Stimulated activated CD8-positive, alpha-beta memory T cell treated with anti-CD3 and anti-CD28 coated beads, Interleukin-12 subunit alpha, Interleukin-12 subunit beta, amount 100 ng/mL, for 1 hour (primary cell): ENCODE measurements around the gene EPS8L3.
"Not testable (repeated sequence)": the region's sequence is repeated elsewhere in the genome, so short reads cannot be mapped to it uniquely, and the experiment has no call there.

ENCODE experiments used
- DNase-seq: peaks from one replicate; pipeline ENCODE4 v3.0.0-alpha.2; 2020; ENCODE audit warnings: low read depth

The EPS8L3 gene

GRCh38 chr1:109733236-109733870 lies 30.4 kb downstream of the EPS8L3 start:
- DNase-seq, result no peak

- DNase-seq, result no peak
These were observed 31.3 kb downstream of the EPS8L3 start for GRCh38 chr1:109732390-109732881.

DNA sequence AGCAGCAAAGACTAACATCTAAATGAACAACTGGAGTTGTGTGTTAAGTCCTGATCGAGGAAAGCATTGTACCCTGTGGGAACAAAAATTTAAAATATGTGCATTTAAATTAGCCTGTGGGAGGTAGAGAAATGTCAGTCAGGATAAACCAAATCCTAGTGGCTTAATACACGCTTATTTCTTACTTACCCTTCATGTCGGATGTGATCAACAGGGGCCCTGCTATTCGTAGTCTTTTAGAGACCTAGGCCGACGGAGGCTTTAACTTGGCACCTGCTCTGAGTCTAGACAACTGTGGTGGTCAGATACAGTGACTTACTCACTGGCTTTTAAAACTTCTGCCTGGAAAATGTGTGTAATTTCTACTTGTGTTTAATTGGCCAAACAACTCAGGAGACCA lies 33.1 kb downstream of the EPS8L3 start:
- DNase-seq, result no peak

DNA sequence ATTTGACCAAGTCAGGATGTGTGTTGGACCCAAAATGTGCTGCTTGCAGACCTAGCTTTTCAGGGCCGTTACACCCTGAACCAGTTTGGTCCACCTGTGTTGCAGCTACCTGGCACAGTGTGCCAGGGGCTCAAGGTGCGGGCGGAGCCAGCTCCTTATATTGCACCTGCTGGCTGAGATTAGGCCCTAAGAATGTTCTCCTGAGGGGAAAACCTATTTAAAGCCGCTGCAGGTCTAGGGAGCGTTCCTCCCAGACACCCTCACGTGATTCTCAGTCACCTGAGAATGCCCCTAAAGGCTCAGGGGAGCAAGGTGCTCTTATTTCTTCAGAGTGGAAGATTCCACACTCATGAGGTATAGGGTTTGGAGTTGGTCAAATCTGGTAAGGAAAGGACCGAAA lies 34.9 kb downstream of the EPS8L3 start:
- no peak for DNase-seq

DNA sequence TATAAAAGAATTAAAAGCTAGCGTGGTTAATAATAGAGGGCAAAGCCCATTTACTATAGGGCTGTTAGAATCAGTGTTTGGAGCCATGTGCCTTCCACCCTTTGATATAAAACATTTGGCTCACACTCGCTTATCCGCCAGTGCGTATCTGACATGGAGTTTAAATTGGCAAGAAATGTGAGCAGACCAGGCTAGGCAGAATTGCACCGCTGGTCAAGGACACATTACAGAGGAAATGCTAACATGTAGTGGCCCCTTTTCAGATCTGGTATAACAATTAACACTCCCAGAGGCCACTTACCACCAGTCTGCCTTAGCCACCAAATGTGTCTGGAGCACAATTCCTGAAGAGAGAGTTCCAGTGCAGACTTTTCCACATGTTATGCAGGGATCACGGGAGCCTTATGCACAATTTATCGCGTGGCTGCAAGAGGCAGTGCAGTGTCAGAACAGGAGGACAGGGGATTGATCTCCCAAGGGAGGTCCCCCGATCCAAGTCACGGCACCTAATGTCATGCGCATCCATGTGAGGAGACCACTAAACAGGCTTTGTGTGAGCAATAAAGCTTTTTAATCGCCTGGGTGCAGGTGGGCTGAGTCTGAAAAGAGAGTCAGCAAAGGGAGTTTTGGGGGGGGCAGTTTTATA lies 36.9 kb downstream of the EPS8L3 start:
- DNase-seq, result no peak

- DNase-seq, result no peak
These were observed 37.7 kb downstream of the EPS8L3 start for GRCh38 chr1:109726007-109726406.

DNA sequence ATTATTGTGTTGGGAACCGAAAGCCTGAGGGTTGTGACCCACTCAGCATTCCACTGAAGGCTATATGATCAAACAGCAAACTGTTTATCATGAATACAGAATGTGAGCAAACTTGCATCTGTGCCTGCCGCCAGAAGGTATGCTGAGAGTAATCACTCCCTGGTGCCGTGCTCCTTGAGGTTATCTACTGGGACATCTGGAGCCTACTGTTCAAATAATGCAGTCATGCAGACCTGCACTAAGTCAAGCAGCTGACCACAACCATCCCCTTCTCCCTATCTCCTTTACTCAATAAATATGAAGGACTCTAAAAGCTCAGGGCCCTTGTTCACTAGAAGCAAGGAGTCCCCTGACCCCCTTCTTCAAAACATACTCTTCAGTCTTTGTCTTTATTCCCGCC lies 38.2 kb downstream of the EPS8L3 start:
- DNase-seq, result no peak

- DNase-seq, result no peak
These were observed 38.8 kb downstream of the EPS8L3 start for GRCh38 chr1:109724933-109725332.

- no peak for DNase-seq
These were observed 40.6 kb downstream of the EPS8L3 start for GRCh38 chr1:109722908-109723691.

DNA sequence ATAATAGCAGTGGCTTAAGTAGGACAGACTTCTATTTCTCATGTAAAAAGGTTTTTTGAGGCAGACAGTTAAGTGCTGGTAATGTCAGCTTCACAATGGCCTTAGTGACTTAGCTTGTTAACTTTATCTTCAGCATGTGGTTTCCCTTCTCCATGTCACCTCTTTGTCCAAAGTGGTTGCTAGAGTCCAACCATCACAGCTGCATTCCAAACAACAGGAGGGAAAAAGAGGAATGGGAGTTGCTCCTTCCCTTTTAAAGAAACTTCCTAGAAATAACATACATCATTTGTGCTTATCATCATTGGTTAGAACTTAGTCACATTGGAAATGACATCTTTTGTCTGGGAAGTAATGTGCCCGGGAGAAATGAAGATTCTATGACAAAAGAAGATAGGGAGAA lies 41.8 kb downstream of the EPS8L3 start:
- no peak for DNase-seq

DNA sequence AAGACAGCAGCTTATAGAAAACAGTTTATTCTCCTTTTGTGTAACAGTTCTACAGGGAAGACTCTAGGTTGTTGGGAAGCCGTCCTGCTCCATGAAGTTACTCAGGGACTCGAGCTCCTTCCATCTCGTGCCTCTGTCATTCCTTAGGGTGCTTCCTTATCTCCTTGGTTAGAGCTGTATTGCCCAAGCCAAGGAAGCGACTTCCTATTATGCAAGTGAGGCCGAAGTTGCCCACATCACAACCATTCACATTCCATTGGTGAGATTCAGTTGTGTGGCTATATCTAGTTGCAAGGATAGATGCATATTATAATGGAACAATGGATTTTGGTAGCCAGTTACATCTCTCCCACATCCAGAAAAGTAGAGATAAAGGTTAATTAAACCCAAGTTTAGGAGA lies 42.7 kb downstream of the EPS8L3 start:
- no peak for DNase-seq

- DNase-seq, result no peak
These were observed 44.3 kb downstream of the EPS8L3 start for GRCh38 chr1:109719337-109719837.

GRCh38 chr1:109718495-109718894 lies 45.2 kb downstream of the EPS8L3 start:
- no peak for DNase-seq

- DNase-seq, result no peak
These were observed 46.0 kb downstream of the EPS8L3 start for GRCh38 chr1:109717729-109718128.

DNA sequence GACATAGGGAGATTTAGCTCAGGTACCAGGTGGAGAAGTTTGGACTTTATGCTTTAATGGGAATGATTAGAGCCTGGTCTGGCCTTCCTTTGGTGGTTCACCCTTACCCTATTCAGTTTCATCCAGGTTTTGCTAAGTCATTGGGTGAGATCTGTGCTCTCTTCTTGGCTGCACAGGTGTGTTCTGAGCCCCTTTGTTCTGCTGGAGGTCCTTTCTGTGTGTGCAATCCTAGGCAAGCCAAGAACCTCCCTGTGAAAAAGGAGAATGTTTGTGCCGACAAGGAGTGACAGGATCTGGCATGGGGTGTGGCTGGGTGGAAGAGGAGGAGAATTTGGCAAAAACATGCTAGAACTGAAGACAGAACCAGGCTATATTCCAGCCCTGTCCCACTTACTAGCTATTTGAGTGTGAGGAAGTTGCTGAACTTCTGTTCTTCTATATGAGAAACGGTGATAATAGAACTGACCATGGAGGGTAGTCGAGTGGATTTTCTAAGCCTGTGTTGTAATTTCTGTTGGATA lies 47.1 kb downstream of the EPS8L3 start:
- DNase-seq, result no peak

- no peak for DNase-seq
These were observed 47.6 kb downstream of the EPS8L3 start for GRCh38 chr1:109716121-109716520.

GRCh38 chr1:109714661-109715372 lies 48.9 kb downstream of the EPS8L3 start:
- DNase-seq, result no peak

GRCh38 chr1:109713636-109714035 lies 50.1 kb downstream of the EPS8L3 start:
- DNase-seq, result no peak

DNA sequence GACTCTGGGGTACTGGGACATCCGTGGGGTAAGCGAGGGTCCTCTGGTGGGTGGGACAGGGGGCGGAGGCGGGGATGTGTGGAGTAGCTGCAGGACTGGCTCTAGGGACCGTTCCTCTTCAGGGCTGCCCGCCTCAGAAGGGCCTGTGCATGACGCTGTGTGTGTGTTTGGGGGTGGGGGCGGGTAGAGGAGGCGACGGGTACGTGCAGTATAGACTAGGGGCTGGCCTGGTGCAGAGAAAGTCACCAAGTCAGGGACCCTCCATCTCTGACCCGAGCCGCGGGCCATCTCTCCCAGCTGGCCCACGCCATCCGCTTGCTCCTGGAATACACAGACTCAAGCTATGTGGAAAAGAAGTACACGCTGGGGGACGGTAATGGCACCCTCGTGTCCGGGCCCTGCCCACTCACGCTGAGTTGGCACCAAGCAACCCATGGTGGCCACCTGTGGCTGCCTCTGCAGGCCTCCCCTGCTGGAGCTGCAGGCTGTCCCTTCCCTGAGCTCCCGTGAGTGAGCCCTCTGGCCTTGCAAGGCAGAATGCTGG lies 51.3 kb downstream of the EPS8L3 start:
- no peak for DNase-seq

DNA sequence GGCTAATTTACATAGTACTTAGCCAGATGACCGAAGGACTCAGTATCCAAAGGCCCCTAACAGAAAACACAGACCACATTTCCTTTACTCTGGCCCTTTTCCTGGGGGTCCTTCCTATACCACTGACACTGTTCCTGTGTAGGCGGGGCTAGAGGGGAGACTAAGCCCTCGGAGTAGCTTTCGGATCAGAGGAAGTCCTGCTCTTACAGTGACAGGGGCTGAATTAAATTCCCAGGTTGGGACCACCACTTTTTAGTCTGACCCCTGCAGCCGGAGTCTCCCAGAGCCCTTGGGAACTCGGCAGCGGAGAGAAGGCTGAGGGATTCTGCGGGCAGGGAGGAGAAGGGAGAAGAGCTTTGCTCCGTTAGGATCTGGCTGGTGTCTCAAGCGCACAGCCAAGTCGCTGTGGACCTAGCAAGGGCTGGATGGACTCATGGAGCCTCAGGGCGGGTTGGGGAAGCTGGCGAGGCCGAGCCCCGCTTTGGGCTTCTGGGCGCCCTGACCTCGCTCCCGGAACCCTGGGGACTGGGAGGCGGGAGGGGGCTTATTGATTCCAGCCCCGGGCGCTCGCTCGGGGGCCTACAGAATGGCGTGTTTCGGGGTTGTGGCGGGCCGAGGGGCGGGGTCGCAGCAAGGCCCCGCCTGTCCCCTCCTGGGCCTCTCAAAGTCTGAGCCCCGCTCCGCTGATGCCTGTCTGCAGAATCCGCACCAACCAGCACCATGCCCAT lies 52.0 kb downstream of the EPS8L3 start, which contains the start of gene GSTM5:
Gene GSTM5, plus strand, starts transcription at position 659 of the 728 bp plus-strand sequence. Its CDS starts 62 bp downstream, at position 721.
- DNase-seq, result not testable (repeated sequence)

GRCh38 chr1:109709822-109710221 lies 53.9 kb downstream of the EPS8L3 start:
- not testable (repeated sequence) for DNase-seq
